Neural progenitor cell (in vitro differentiated cells): ENCODE results near the gene RTKN.

Experiments
- EZH2 ChIP-seq: fragments of 200-600 bp; sonication (generic); IDR thresholded peaks from 2 replicates; pipeline ENCODE4 v1.6.1; 2017; ENCODE audit warnings: antibody characterized with exemption, mild to moderate bottlenecking, moderate library complexity
- EZH2phosphoT487 ChIP-seq: fragments of 200-600 bp; sonication (generic); IDR thresholded peaks from 2 replicates; pipeline ENCODE4 v1.6.1; 2017; ENCODE audit warnings: antibody characterized with exemption
- TF ChIP-seq, protein P1 (sequence below): fragments of 200-600 bp; sonication (generic); IDR thresholded peaks from 2 replicates; pipeline ENCODE4 v1.5.1; 2017; ENCODE audit warnings: antibody characterized with exemption, mild to moderate bottlenecking

GRCh38 chr2:74383254-74383653 lies 58.5 kb downstream of the RTKN start:
- TF ChIP-seq, protein P1, sequence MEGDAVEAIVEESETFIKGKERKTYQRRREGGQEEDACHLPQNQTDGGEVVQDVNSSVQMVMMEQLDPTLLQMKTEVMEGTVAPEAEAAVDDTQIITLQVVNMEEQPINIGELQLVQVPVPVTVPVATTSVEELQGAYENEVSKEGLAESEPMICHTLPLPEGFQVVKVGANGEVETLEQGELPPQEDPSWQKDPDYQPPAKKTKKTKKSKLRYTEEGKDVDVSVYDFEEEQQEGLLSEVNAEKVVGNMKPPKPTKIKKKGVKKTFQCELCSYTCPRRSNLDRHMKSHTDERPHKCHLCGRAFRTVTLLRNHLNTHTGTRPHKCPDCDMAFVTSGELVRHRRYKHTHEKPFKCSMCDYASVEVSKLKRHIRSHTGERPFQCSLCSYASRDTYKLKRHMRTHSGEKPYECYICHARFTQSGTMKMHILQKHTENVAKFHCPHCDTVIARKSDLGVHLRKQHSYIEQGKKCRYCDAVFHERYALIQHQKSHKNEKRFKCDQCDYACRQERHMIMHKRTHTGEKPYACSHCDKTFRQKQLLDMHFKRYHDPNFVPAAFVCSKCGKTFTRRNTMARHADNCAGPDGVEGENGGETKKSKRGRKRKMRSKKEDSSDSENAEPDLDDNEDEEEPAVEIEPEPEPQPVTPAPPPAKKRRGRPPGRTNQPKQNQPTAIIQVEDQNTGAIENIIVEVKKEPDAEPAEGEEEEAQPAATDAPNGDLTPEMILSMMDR, result no peak
- TF ChIP-seq EZH2phosphoT487, result no peak
- no peak for TF ChIP-seq EZH2
